ENCODE measurements around the gene SPANXB1.

DNA sequence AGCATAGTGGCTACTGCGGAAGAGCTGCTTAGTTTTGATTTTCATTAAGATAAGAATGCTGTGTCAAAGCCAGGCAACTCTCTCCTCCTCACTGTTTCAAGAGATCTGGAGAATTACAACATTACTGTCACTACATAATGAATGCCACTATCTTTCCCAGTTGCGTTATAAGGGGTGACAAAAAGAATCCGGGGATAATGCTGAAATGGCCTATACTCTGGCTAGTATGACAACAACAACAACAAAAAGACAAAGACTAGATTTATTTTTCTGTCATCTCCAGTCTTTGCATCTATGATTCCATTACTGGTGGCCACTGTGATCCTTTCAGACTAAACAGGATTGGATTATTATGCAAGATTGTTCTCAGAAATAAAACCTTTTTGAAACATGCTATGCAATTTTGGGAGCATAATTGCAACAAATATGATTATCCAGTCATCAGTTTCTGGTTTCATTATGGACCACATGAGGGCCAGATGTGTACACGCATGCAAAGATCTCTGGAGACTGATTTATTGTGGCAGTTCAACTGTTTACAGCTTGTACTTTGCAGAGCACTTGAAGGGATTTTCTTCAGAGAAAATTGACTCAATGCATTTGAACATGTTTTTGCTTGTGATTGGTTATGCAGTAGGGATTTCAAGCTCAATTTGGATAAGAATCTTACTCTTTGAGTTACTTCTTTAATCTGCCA is 31.1 kb upstream of the SPANXB1 start:
- TF ChIP-seq, protein P1, sequence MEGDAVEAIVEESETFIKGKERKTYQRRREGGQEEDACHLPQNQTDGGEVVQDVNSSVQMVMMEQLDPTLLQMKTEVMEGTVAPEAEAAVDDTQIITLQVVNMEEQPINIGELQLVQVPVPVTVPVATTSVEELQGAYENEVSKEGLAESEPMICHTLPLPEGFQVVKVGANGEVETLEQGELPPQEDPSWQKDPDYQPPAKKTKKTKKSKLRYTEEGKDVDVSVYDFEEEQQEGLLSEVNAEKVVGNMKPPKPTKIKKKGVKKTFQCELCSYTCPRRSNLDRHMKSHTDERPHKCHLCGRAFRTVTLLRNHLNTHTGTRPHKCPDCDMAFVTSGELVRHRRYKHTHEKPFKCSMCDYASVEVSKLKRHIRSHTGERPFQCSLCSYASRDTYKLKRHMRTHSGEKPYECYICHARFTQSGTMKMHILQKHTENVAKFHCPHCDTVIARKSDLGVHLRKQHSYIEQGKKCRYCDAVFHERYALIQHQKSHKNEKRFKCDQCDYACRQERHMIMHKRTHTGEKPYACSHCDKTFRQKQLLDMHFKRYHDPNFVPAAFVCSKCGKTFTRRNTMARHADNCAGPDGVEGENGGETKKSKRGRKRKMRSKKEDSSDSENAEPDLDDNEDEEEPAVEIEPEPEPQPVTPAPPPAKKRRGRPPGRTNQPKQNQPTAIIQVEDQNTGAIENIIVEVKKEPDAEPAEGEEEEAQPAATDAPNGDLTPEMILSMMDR (IDR thresholded peaks at IDR 0.05; ENCODE audit: poor library complexity, severe bottlenecking) = no peak
- TF ChIP-seq REST (IDR thresholded peaks at IDR 0.05; ENCODE audit: borderline replicate concordance) (no peak), MXI1 (conservative IDR thresholded peaks at IDR 0.05; ENCODE audit: poor library complexity, severe bottlenecking) (no peak), TAF1 (IDR thresholded peaks at IDR 0.05; ENCODE audit: low read depth) (no peak), EZH2 (IDR thresholded peaks at IDR 0.05; ENCODE audit: borderline replicate concordance, insufficient read depth, low read length, poor library complexity, severe bottlenecking) (no peak), EP300 (conservative IDR thresholded peaks at IDR 0.05; ENCODE audit: poor library complexity, severe bottlenecking) (no peak), RAD21 (conservative IDR thresholded peaks at IDR 0.05) (no peak), POLR2AphosphoS5 (IDR thresholded peaks at IDR 0.05) (no peak), SMC3 (conservative IDR thresholded peaks at IDR 0.05; ENCODE audit: poor library complexity) (no peak)

Measured in neural cell (in vitro differentiated cells).